ENCODE data around the gene OR1C1. TPM values are rescaled to one million over a fixed set of nuclear protein-coding genes. Genes with fewer than 3 reads are reported as not detected.
"Not testable (repeated sequence)": the region's sequence is repeated elsewhere in the genome, so short reads cannot be mapped to it uniquely, and the experiment has no call there.

Gene OR1C1
- not detected for total RNA-seq

GRCh38 chr1:247760456-247760855 is at the start of gene OR1C1:
OR1C1 (minus strand) TSS chr1:247760556; CDS start chr1:247758406, 2,150 bp downstream.
- POLR2A ChIA-PET = no interaction called here
- Mint-ChIP-seq H3K27ac (no peak within 1 kb of the TSS), H3K36me3 (no peaks in the 10 kb centered on the region), H3K9me3 (no peaks in the 10 kb centered on the region), H3K4me3 (no peak within 1 kb of the TSS), H3K4me1 (ENCODE audit: low read depth) (no peaks in the 10 kb centered on the region), H3K27me3 (no peaks in the 10 kb centered on the region)
- intact Hi-C loops (cut with micrococcal nuclease) = no loop called here
- no peak for DNase-seq
- CTCF ChIA-PET = no interaction called here

- CTCF ChIA-PET = no interaction called here
- intact Hi-C loops (cut with micrococcal nuclease) = no loop called here
- no peak for DNase-seq
- Mint-ChIP-seq H3K4me3 (no peak overlapping the region), H3K27me3 (peaks cover 2% of the 10 kb centered on the region), H3K9me3 (no peaks in the 10 kb centered on the region), H3K4me1 (ENCODE audit: low read depth) (no peaks in the 10 kb centered on the region), H3K36me3 (no peaks in the 10 kb centered on the region), H3K27ac (no peak overlapping the region)
- POLR2A ChIA-PET = no interaction called here
These were observed 37.2 kb upstream of the OR1C1 start for GRCh38 chr1:247797518-247797917.

- ChIA-PET POLR2A (no interaction called here), CTCF (no interaction called here)
- DNase-seq = no peak
- H3K27ac Mint-ChIP-seq = no peak overlapping the region
- no peaks in the 10 kb centered on the region for H3K4me1 Mint-ChIP-seq (ENCODE audit: low read depth)
- H3K9me3 Mint-ChIP-seq = no peaks in the 10 kb centered on the region
- no peaks in the 10 kb centered on the region for H3K36me3 Mint-ChIP-seq
- intact Hi-C loops (cut with micrococcal nuclease) = no loop called here
- no peaks in the 10 kb centered on the region for H3K27me3 Mint-ChIP-seq
- no peak overlapping the region for H3K4me3 Mint-ChIP-seq
These were observed 9.2 kb upstream of the OR1C1 start for GRCh38 chr1:247769603-247770002.

- H3K27ac Mint-ChIP-seq; H3K27me3 Mint-ChIP-seq; DNase-seq; POLR2A ChIA-PET; H3K36me3 Mint-ChIP-seq; H3K4me1 Mint-ChIP-seq (ENCODE audit: low read depth); H3K4me3 Mint-ChIP-seq; CTCF ChIA-PET; intact Hi-C loops (cut with micrococcal nuclease): not testable (repeated sequence)
- H3K9me3 Mint-ChIP-seq = peaks cover 14% of the 10 kb centered on the region
These were observed 6.0 kb downstream of the OR1C1 start for GRCh38 chr1:247754311-247754710.

GRCh38 chr1:247749870-247750269 is 10.5 kb downstream of the OR1C1 start:
- H3K4me1 Mint-ChIP-seq (ENCODE audit: low read depth) = no peaks in the 10 kb centered on the region
- no peaks in the 10 kb centered on the region for H3K36me3 Mint-ChIP-seq
- peaks cover 14% of the 10 kb centered on the region for H3K9me3 Mint-ChIP-seq
- ChIA-PET POLR2A (no interaction called here), CTCF (no interaction called here)
- H3K27ac Mint-ChIP-seq = no peak overlapping the region
- intact Hi-C loops (cut with micrococcal nuclease) = no loop called here
- H3K4me3 Mint-ChIP-seq = no peak overlapping the region
- no peak for DNase-seq
- no peaks in the 10 kb centered on the region for H3K27me3 Mint-ChIP-seq

GRCh38 chr1:247748041-247748440 is 12.3 kb downstream of the OR1C1 start, which contains the start of gene OR14A2:
OR14A2 (minus strand) TSS chr1:247748141.
- ChIA-PET CTCF (no interaction called here), POLR2A (no interaction called here)
- no peak within 1 kb of the TSS for H3K27ac Mint-ChIP-seq
- DNase-seq = no peak
- no peaks in the 10 kb centered on the region for H3K36me3 Mint-ChIP-seq
- no peak within 1 kb of the TSS for H3K4me3 Mint-ChIP-seq
- H3K27me3 Mint-ChIP-seq = peaks cover 1% of the 10 kb centered on the region
- intact Hi-C loops (cut with micrococcal nuclease) = no loop called here
- peaks cover 14% of the 10 kb centered on the region for H3K9me3 Mint-ChIP-seq
- no peaks in the 10 kb centered on the region for H3K4me1 Mint-ChIP-seq (ENCODE audit: low read depth)

- peaks cover 14% of the 10 kb centered on the region for H3K9me3 Mint-ChIP-seq
- H3K27ac Mint-ChIP-seq = no peak overlapping the region
- intact Hi-C loops (cut with micrococcal nuclease) = no loop called here
- no peak for DNase-seq
- H3K4me3 Mint-ChIP-seq = no peak overlapping the region
- H3K36me3 Mint-ChIP-seq = no peaks in the 10 kb centered on the region
- ChIA-PET CTCF (no interaction called here), POLR2A (no interaction called here)
- peaks cover 2% of the 10 kb centered on the region for H3K27me3 Mint-ChIP-seq
- H3K4me1 Mint-ChIP-seq (ENCODE audit: low read depth) = no peaks in the 10 kb centered on the region
These were observed 12.7 kb downstream of the OR1C1 start for GRCh38 chr1:247747616-247748015.

GRCh38 chr1:247746391-247746935 is 13.9 kb downstream of the OR1C1 start:
- no peak overlapping the region for H3K4me3 Mint-ChIP-seq
- POLR2A ChIA-PET = no interaction called here
- CTCF ChIA-PET = no interaction called here
- intact Hi-C loops (cut with micrococcal nuclease) = no loop called here
- peaks cover 14% of the 10 kb centered on the region for H3K9me3 Mint-ChIP-seq
- H3K36me3 Mint-ChIP-seq = no peaks in the 10 kb centered on the region
- DNase-seq = no peak
- no peaks in the 10 kb centered on the region for H3K4me1 Mint-ChIP-seq (ENCODE audit: low read depth)
- H3K27ac Mint-ChIP-seq = no peak overlapping the region
- peaks cover 2% of the 10 kb centered on the region for H3K27me3 Mint-ChIP-seq

GRCh38 chr1:247742215-247742760 is 18.1 kb downstream of the OR1C1 start:
- intact Hi-C loops (cut with micrococcal nuclease); H3K4me3 Mint-ChIP-seq; DNase-seq; H3K9me3 Mint-ChIP-seq; H3K36me3 Mint-ChIP-seq; H3K27me3 Mint-ChIP-seq; H3K4me1 Mint-ChIP-seq (ENCODE audit: low read depth); H3K27ac Mint-ChIP-seq; POLR2A ChIA-PET: not testable (repeated sequence)
- CTCF ChIA-PET = interaction anchor here (0.9 kb wide), 1 partner anchor 19 kb away, joined by 3 read pairs; no protein-coding TSS in a partner anchor

GRCh38 chr1:247741756-247742155 is 18.6 kb downstream of the OR1C1 start:
- ChIA-PET POLR2A (no interaction called here), CTCF (interaction anchor here (0.9 kb wide), 1 partner anchor 18 kb away, joined by 3 read pairs; no protein-coding TSS in a partner anchor)
- H3K27ac Mint-ChIP-seq = no peak overlapping the region
- intact Hi-C loops (cut with micrococcal nuclease) = no loop called here
- H3K27me3 Mint-ChIP-seq = peaks cover 2% of the 10 kb centered on the region
- H3K9me3 Mint-ChIP-seq = no peaks in the 10 kb centered on the region
- DNase-seq = no peak
- no peaks in the 10 kb centered on the region for H3K4me1 Mint-ChIP-seq (ENCODE audit: low read depth)
- H3K36me3 Mint-ChIP-seq = no peaks in the 10 kb centered on the region
- no peak overlapping the region for H3K4me3 Mint-ChIP-seq

GRCh38 chr1:247740721-247741120 is 19.6 kb downstream of the OR1C1 start:
- Mint-ChIP-seq H3K4me1 (ENCODE audit: low read depth) (no peaks in the 10 kb centered on the region), H3K27ac (no peak overlapping the region), H3K27me3 (peaks cover 2% of the 10 kb centered on the region), H3K36me3 (no peaks in the 10 kb centered on the region), H3K4me3 (no peak overlapping the region), H3K9me3 (no peaks in the 10 kb centered on the region)
- intact Hi-C loops (cut with micrococcal nuclease) = no loop called here
- CTCF ChIA-PET = no interaction called here
- DNase-seq = no peak
- POLR2A ChIA-PET = no interaction called here

GRCh38 chr1:247738315-247738714 is 22.0 kb downstream of the OR1C1 start, which contains the start of gene OR14K1:
OR14K1 (plus strand) TSS chr1:247738615; CDS start chr1:247738615, 0 bp downstream.
- H3K4me1 Mint-ChIP-seq (ENCODE audit: low read depth) = no peaks in the 10 kb centered on the region
- intact Hi-C loops (cut with micrococcal nuclease) = no loop called here
- no peak within 1 kb of the TSS for H3K4me3 Mint-ChIP-seq
- no peaks in the 10 kb centered on the region for H3K9me3 Mint-ChIP-seq
- no peaks in the 10 kb centered on the region for H3K36me3 Mint-ChIP-seq
- ChIA-PET CTCF (no interaction called here), POLR2A (no interaction called here)
- H3K27me3 Mint-ChIP-seq = peaks cover 2% of the 10 kb centered on the region
- no peak within 1 kb of the TSS for H3K27ac Mint-ChIP-seq
- DNase-seq = no peak

GRCh38 chr1:247721222-247721621 is 39.1 kb downstream of the OR1C1 start:
- no peaks in the 10 kb centered on the region for H3K36me3 Mint-ChIP-seq
- H3K27ac Mint-ChIP-seq = no peak overlapping the region
- H3K27me3 Mint-ChIP-seq = no peaks in the 10 kb centered on the region
- no peak for DNase-seq
- no peak overlapping the region for H3K4me3 Mint-ChIP-seq
- peaks cover 9% of the 10 kb centered on the region for H3K9me3 Mint-ChIP-seq
- no peaks in the 10 kb centered on the region for H3K4me1 Mint-ChIP-seq (ENCODE audit: low read depth)
- POLR2A ChIA-PET = no interaction called here
- CTCF ChIA-PET = no interaction called here
- intact Hi-C loops (cut with micrococcal nuclease) = no loop called here
